Osteocyte (in vitro differentiated cells): ENCODE results near the gene JPH3. TPM values are rescaled to one million over a fixed set of nuclear protein-coding genes. Genes with fewer than 3 reads are reported as not detected.

Experiments used
- DNase-seq: peaks from one replicate; pipeline ENCODE4 v3.0.0; 2021; ENCODE audit warnings: mixed read lengths; ENCODE audit not compliant: unreplicated experiment; ENCODE audit errors: extremely low spot score
- H3K27ac Mint-ChIP-seq: one replicate; pipeline ENCODE4 v1.8.0; 2021; ENCODE audit warnings: mild to moderate bottlenecking, mixed read lengths; ENCODE audit not compliant: unreplicated experiment
- H3K27me3 Mint-ChIP-seq: one replicate; pipeline ENCODE4 v1.8.0; 2021; ENCODE audit warnings: mixed read lengths; ENCODE audit not compliant: unreplicated experiment
- H3K36me3 Mint-ChIP-seq: one replicate; pipeline ENCODE4 v1.8.0; 2021; ENCODE audit warnings: mixed read lengths; ENCODE audit not compliant: unreplicated experiment
- H3K4me1 Mint-ChIP-seq: one replicate; pipeline ENCODE4 v1.8.0; 2021; ENCODE audit warnings: mixed read lengths; ENCODE audit not compliant: unreplicated experiment
- H3K4me3 Mint-ChIP-seq: one replicate; pipeline ENCODE4 v1.8.0; 2021; ENCODE audit warnings: mild to moderate bottlenecking, moderate library complexity, mixed read lengths; ENCODE audit not compliant: unreplicated experiment
- H3K9me3 Mint-ChIP-seq: one replicate; pipeline ENCODE4 v1.8.0; 2021; ENCODE audit warnings: mixed read lengths; ENCODE audit not compliant: unreplicated experiment
- total RNA-seq: library from RNA; stranded (reverse); gene quantifications from 2 replicates; pipeline ENCODE4 v1.2.1, GENCODE V29; 2021
- TF ChIP-seq, protein P1 (sequence below): fragments of 200-600 bp; sonication (generic); IDR thresholded peaks from 2 replicates; pipeline ENCODE4 v1.5.0; 2021; ENCODE audit warnings: antibody characterized with exemption, mild to moderate bottlenecking, moderate library complexity

The JPH3 gene
- total RNA-seq, 1 donor from 2014 or later = 2.6 TPM

DNA sequence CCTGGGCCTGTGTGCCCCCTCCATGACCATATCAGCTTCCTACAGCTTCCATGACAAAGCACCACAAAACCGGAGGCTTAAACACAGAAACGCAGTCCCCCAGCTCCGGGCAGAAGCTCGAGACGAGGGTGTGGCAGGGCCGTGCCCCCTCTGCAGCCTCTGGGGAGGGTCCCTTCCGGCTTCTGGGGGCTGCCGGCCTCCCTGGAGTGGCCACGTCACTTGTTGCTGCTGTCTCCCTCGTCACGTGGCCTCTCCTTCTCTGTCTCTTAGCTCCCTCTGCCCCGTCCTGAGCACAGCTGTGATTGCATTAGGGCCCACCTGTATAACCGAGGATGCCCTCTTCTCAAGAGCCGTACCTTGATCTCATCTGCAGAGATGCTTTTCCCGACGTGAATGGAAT, 64.6 kb downstream of the JPH3 start:
- no peaks in the 10 kb centered on the region for H3K4me1 Mint-ChIP-seq
- no peaks in the 10 kb centered on the region for H3K9me3 Mint-ChIP-seq
- no peak for DNase-seq
- H3K27me3 Mint-ChIP-seq = peaks cover 24% of the 10 kb centered on the region
- no peak overlapping the region for H3K4me3 Mint-ChIP-seq
- TF ChIP-seq, protein P1, sequence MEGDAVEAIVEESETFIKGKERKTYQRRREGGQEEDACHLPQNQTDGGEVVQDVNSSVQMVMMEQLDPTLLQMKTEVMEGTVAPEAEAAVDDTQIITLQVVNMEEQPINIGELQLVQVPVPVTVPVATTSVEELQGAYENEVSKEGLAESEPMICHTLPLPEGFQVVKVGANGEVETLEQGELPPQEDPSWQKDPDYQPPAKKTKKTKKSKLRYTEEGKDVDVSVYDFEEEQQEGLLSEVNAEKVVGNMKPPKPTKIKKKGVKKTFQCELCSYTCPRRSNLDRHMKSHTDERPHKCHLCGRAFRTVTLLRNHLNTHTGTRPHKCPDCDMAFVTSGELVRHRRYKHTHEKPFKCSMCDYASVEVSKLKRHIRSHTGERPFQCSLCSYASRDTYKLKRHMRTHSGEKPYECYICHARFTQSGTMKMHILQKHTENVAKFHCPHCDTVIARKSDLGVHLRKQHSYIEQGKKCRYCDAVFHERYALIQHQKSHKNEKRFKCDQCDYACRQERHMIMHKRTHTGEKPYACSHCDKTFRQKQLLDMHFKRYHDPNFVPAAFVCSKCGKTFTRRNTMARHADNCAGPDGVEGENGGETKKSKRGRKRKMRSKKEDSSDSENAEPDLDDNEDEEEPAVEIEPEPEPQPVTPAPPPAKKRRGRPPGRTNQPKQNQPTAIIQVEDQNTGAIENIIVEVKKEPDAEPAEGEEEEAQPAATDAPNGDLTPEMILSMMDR = no peak
- H3K36me3 Mint-ChIP-seq = no peaks in the 10 kb centered on the region
- no peak overlapping the region for H3K27ac Mint-ChIP-seq

DNA sequence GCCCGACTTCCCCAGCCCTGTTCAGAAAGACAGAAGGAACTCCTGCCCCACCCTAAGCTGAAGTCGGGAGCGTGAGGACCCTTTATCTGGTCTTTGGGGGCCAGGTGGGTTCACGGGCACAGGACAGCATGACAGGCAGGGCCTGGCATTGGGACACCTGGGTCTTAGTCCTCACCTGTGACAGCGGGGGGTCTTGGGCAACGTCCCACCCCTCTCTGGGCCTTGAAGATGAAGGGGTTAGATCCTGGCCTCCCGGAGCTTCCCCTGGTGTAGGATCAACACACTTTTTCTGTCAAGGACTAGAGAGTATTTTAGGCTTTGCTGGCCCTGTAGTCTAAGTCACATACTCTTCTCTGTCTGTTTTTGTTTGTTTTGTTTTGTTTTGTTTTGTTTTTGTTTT, 65.1 kb downstream of the JPH3 start:
- Mint-ChIP-seq H3K27ac (no peak overlapping the region), H3K4me3 (no peak overlapping the region), H3K4me1 (no peaks in the 10 kb centered on the region), H3K36me3 (no peaks in the 10 kb centered on the region), H3K9me3 (no peaks in the 10 kb centered on the region), H3K27me3 (peaks cover 24% of the 10 kb centered on the region)
- TF ChIP-seq, protein P1 = no peak
- DNase-seq = no peak

DNA sequence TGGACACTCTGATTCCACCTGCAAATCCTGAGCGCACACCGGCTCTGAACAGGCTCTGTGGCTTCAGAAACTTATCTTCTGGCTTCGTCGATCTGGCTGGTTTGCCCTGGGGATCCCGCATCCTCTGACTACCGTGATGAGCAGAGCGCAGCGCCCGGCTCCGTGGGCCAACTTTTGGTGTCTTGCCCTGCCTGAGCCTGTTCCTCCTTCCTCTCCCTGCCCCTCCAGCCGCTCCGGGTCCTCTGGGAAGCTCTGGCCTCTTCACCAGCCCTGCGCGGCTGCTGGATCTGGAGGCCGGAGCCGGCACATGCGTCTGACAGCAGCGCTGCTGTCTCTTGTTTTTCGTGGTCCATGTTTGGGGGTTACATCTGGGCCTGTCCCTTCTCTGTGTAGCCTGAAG, 65.6 kb downstream of the JPH3 start:
- Mint-ChIP-seq H3K27me3 (peaks cover 20% of the 10 kb centered on the region), H3K4me1 (no peaks in the 10 kb centered on the region), H3K27ac (no peak overlapping the region), H3K36me3 (no peaks in the 10 kb centered on the region), H3K9me3 (no peaks in the 10 kb centered on the region), H3K4me3 (no peak overlapping the region)
- no peak for DNase-seq
- TF ChIP-seq, protein P1 = no peak

DNA sequence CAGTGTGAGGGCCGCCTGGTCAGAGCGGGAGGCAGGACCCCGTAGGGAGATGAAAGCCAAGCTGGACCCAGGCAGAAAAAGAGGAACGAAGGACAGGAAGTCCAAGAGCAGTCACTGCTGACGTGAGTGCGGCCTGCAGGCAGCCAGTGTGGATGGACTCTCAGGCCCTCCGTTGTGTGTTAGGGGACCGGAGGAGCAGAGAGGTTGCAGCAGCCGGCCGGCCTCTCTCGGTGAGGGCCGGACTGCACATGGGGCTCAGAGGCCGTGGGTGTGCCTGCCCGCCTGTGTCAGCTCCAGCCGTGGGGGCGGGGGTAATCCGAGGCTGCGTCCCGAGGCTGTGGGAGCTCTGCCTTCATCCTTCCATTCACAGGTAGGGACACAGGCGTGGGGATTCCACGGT, 67.4 kb downstream of the JPH3 start:
- H3K27me3 Mint-ChIP-seq = peaks cover 14% of the 10 kb centered on the region
- TF ChIP-seq, protein P1 = no peak
- H3K4me1 Mint-ChIP-seq = peaks cover 3% of the 10 kb centered on the region
- DNase-seq = no peak
- H3K4me3 Mint-ChIP-seq = no peak overlapping the region
- no peaks in the 10 kb centered on the region for H3K9me3 Mint-ChIP-seq
- no peaks in the 10 kb centered on the region for H3K36me3 Mint-ChIP-seq
- no peak overlapping the region for H3K27ac Mint-ChIP-seq

DNA sequence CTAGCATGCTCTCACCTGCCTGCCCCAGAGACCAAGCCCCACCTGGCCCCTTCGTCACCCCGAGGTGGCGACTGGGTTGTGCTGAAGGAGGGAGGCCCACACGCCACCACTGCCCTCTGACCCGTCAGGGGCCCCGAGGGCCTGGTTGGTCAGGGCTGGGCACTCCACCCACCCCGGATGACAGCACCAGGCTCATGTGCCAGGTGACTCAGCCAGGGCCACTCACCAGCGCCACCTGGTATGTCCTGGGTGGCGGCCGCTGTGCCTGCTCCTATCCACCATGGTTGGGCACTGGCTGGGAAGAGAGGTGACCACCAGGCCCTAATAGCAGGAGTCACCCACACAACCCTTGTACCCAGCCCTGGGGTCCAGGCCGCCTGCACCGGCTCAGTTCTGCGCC, 68.9 kb downstream of the JPH3 start:
- TF ChIP-seq, protein P1 = no peak
- Mint-ChIP-seq H3K9me3 (no peaks in the 10 kb centered on the region), H3K27ac (no peak overlapping the region), H3K4me3 (no peak overlapping the region), H3K4me1 (peaks cover 5% of the 10 kb centered on the region), H3K36me3 (no peaks in the 10 kb centered on the region), H3K27me3 (peaks cover 17% of the 10 kb centered on the region)
- no peak for DNase-seq
